Activated CD4-positive, CD25-positive, alpha-beta regulatory T cell treated with anti-CD3 and anti-CD28 coated beads, Interleukin-2, amount 50 U/mL, for 16 hours (primary cell): Measurements from ENCODE around the gene KIN.
A peak's percentile ranks its signal among the peaks of the same experiment; 100 is the strongest.
"Not testable (repeated sequence)": the region's sequence is repeated elsewhere in the genome, so short reads cannot be mapped to it uniquely, and the experiment has no call there.

ENCODE experiments used
- DNase-seq: peaks from one replicate; pipeline ENCODE4 v3.0.0-alpha.2; 2020; ENCODE audit warnings: low read depth, low spot score

The KIN gene, protein sequence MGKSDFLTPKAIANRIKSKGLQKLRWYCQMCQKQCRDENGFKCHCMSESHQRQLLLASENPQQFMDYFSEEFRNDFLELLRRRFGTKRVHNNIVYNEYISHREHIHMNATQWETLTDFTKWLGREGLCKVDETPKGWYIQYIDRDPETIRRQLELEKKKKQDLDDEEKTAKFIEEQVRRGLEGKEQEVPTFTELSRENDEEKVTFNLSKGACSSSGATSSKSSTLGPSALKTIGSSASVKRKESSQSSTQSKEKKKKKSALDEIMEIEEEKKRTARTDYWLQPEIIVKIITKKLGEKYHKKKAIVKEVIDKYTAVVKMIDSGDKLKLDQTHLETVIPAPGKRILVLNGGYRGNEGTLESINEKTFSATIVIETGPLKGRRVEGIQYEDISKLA

GRCh38 chr10:7787857-7788638 is at the start of gene KIN, which contains the start of gene ATP5F1C:
Gene KIN, minus strand, starts transcription at chr10:7787993. Its CDS starts 60 bp downstream, at chr10:7787933.
Gene ATP5F1C, plus strand, starts transcription at chr10:7788177. Its CDS starts 31 bp downstream, at chr10:7788208.
- DNase-seq: peak; percentile 95

DNA sequence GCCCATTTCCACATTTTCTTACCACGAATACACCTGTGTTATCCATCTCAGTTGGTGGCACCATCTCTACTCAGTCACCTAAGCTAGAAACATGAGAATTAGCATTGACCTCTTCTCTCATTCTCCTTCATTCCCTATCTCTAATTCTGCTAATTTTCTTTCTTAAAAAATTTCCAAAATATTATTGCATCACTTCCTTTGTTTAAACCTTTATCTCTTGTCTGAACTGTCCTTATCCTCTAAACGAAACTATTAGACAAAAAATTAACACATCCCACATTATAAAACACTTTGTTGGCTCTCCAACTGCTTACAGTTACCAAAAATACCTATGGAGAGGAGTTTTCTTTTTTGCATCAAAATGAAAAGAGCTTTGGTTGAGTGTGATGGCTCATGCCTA is 48.8 kb upstream of the KIN start:
- DNase-seq: no peak

- no peak for DNase-seq
Measured at GRCh38 chr10:7834262-7834661, 46.5 kb upstream of the KIN start.

DNA sequence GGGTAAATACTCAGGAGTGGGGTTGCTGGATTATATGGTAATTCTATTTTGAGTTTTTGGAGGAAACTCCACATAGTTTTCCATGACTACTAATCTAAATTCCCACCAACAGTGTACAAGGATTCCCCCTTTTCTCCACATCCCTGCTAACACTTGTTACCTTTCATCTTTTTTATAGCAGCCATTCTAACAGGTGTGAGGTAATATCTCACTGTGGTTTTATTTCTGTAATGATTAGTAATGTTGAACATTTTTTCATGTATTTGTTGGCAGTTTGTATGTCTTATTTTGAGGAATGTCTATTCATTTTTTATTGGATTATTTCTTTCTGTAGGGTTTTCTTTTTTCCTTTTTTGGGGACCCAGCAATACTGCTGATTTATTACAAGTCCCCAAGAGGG is 45.4 kb upstream of the KIN start:
- no peak for DNase-seq

- DNase-seq: no peak
Measured at GRCh38 chr10:7832060-7832459, 44.3 kb upstream of the KIN start.

GRCh38 chr10:7829289-7829834 is 41.6 kb upstream of the KIN start:
- no peak for DNase-seq

- DNase-seq: no peak
Measured at GRCh38 chr10:7826971-7827370, 39.2 kb upstream of the KIN start.

DNA sequence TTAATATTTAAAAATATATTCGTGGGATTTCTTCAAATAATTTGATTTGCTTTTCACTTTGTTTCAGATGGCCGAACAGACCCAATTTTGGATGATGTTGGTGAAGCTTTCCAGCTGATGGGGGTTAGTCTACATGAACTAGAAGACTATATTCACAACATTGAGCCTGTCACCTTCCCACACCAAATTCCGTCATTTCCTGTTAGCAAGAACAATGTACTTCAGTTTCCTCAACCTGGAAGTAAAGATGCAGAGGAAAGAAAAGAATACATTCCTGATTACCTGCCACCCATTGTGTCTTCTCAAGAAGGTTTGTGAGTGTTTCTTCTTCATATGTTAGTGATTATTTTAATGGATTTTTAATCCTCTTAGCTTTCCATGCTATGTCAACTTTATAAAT is 36.5 kb upstream of the KIN start:
- DNase-seq: no peak

GRCh38 chr10:7819121-7819460 is 31.3 kb upstream of the KIN start:
- no peak for DNase-seq

DNA sequence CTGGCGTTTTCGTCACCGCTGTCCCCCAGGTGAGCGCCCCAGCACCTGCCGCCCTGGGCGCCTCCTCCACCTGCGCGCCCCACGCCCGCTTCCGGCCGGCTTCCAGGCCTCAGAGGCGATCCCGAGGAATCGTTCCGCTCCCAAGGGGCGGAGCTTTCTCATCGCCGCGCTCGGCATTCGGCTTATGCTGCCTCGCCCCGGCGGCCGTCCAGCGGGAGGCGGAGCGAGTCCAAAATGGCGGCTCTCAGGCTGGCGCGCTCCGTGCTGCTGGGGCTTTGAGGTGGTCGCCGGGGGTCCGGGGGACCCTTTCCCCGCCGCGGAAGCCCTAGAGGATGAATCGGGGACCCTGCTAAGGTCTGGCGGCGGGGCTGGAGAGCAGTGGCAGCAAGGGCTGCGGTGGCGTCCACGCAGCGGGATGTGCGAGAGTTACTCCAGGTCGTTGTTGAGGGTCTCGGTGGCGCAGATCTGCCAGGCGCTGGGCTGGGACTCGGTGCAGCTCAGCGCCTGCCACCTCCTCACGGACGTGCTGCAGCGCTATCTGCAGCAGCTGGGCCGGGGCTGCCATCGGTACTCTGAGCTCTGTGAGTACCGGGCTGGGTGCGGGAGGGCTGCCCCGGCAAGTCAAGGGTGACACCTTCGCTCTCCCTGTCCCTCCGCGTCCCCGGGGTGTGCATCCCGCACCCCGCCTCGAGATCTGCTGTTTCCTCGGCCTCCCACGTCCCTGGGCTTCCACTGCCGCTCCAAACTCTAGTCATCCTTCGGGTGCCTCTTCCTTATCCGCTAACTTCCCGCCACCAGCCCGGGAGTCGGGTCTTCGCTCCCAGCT is 30.7 kb upstream of the KIN start, which contains the start of gene TAF3:
Gene TAF3, plus strand, starts transcription at position 211 of the 826 bp plus-strand sequence. Its CDS starts 205 bp downstream, at position 416.
- peak; percentile 90 for DNase-seq

- DNase-seq: no peak
Measured at GRCh38 chr10:7817984-7818294, 30.1 kb upstream of the KIN start.

- DNase-seq: no peak
Measured at GRCh38 chr10:7817576-7817975, 29.8 kb upstream of the KIN start.

DNA sequence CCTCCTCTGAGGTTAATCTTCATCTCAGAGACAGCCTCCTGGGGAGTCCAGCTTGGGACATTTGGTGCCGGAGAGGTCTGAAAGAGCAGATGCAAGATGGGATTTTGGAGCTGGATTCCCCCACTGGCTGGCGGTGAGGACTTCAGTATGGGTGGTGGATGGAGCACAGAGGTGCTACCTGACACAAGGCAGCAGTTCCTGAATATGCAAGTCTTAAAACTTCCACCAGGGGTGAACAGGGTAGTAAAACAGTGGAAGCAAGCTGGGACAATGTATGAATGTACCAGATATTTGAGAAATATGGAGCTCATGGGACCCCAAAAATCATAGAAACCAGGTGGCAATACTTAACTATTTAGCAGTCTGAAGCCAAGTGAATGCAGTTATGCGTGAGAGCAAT is 25.7 kb upstream of the KIN start:
- no peak for DNase-seq

DNA sequence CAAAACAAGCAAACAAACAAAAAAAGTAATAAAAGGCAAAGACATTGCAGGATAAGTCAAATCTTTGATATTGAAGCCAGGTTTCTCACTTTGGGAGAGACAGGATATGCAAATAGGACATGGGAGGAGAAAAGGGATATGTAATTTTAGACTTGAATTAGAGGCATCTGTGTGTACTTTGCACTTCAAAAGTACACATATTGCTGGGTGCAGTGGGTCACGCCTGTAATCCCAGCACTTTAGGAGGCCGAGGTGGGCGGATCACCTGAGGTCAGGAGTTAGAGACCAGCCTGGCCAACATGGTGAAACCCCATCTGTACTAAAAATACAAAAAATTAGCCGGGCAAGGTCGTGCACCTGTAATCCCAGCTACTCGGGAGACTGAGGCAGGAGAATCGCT is 23.9 kb upstream of the KIN start:
- not testable (repeated sequence) for DNase-seq

DNA sequence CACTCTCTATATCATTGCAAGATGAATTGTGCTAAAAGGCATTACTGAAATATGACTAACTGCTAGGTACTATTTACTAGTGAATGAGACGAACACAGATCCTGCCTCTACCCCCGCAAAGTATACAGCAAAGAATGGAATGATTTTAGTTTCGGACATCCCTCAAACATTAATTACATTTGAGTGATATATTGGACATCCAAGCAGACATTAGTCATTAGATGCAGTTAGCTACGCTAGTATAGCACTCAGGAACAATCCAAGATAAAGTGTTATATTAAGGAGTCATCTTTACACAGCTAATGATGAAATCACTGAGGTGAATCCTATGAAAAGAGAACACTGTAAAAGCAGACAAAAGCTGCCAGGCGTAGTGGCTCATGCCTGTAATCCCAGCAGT is 23.2 kb upstream of the KIN start:
- no peak for DNase-seq

DNA sequence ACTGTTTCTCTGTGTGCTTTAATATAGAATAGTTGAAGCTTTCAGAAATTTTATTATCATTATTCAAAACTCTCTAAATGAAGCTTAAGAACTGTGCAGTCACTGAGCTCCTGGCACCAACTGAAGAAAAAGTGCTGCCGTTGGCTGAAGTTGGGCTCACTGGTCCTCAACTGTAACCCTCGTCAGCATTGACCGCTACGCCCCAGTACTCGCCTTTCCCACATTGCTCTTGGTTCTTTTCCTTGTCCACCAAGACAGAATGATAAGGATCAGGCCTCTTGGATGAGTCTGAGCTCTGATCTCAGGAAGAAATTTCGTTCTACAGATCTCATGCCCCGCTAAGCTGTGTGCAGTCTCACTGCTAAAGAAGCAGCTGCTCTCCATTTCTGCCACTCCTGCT is 22.6 kb upstream of the KIN start:
- no peak for DNase-seq

- DNase-seq: no peak
Measured at GRCh38 chr10:7808686-7809267, 21.0 kb upstream of the KIN start.

- no peak for DNase-seq
Measured at GRCh38 chr10:7804741-7805140, 16.9 kb upstream of the KIN start.

DNA sequence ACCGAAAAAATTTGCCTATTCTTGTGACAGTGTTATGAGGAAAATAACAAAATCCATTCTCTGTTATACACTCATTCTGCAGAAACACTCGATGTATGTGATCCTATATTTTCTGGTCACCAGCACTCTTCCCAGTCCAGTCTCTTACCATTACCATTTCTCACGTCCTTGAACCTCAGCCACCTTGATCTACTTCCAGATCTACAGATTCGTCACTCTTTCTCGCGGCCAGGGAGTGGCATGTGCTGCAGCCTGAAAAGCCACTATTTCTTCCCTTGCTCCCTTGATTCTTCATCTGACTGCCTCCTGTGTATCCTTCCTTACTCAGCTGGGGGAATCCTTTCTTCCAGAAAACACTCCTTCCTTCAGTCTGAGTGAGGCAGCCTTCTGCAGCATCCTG is 16.4 kb upstream of the KIN start:
- no peak for DNase-seq

GRCh38 chr10:7802606-7803005 is 14.8 kb upstream of the KIN start:
- no peak for DNase-seq

DNA sequence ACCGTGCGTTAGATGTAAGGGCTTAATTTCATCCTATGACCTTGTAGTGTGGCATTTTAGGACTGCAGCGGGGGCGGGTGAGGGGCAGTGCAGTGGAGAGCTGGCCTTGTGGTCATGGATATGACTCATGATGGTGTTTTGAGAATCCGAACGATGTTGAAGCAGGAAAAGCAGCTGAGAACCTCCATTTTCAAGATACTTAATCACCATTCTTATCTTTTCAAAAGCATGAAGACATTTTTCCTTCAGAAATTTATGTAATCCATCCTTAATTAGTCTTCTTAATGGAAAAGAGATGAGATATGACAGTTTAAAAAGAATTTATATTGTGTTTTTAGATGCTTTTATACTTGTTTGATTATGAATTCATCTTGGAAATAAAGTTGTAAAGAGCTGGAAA is 9.8 kb upstream of the KIN start:
- no peak for DNase-seq

DNA sequence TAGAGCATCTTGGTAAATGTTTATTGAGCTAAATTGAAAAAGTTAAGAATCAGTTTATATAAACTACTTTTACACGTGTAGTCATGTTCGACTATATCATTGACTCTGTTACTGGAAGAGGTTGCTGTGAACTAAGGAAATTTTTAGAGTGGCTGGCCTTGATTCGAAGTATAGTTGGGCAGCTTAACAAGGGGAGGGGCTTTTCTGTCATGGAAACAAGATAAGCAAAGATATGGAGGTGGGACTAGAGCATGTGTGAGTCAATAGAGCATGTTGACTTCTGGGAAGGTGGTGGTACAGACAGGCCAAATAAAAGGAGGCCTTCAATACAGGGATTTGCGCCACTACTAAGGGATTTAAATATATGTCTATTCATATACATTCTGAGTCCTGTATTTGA is 7.8 kb upstream of the KIN start:
- DNase-seq: no peak
